Osteocyte (in vitro differentiated cells): ENCODE measurements around the gene INTS1. TPM values are rescaled to one million over a fixed set of nuclear protein-coding genes. Genes with fewer than 3 reads are reported as not detected.

Experiments used
- DNase-seq: peaks from one replicate; pipeline ENCODE4 v3.0.0; 2021; ENCODE audit warnings: mixed read lengths; ENCODE audit not compliant: unreplicated experiment; ENCODE audit errors: extremely low spot score
- H3K27ac Mint-ChIP-seq: one replicate; pipeline ENCODE4 v1.8.0; 2021; ENCODE audit warnings: mild to moderate bottlenecking, mixed read lengths; ENCODE audit not compliant: unreplicated experiment
- H3K27me3 Mint-ChIP-seq: one replicate; pipeline ENCODE4 v1.8.0; 2021; ENCODE audit warnings: mixed read lengths; ENCODE audit not compliant: unreplicated experiment
- H3K36me3 Mint-ChIP-seq: one replicate; pipeline ENCODE4 v1.8.0; 2021; ENCODE audit warnings: mixed read lengths; ENCODE audit not compliant: unreplicated experiment
- H3K4me1 Mint-ChIP-seq: one replicate; pipeline ENCODE4 v1.8.0; 2021; ENCODE audit warnings: mixed read lengths; ENCODE audit not compliant: unreplicated experiment
- H3K4me3 Mint-ChIP-seq: one replicate; pipeline ENCODE4 v1.8.0; 2021; ENCODE audit warnings: mild to moderate bottlenecking, moderate library complexity, mixed read lengths; ENCODE audit not compliant: unreplicated experiment
- H3K9me3 Mint-ChIP-seq: one replicate; pipeline ENCODE4 v1.8.0; 2021; ENCODE audit warnings: mixed read lengths; ENCODE audit not compliant: unreplicated experiment
- total RNA-seq: library from RNA; stranded (reverse); gene quantifications from 2 replicates; pipeline ENCODE4 v1.2.1, GENCODE V29; 2021
- TF ChIP-seq, protein P1 (sequence below): fragments of 200-600 bp; sonication (generic); IDR thresholded peaks from 2 replicates; pipeline ENCODE4 v1.5.0; 2021; ENCODE audit warnings: antibody characterized with exemption, mild to moderate bottlenecking, moderate library complexity

INTS1 gene
- total RNA-seq, 1 donor from 2014 or later, result 121 TPM

DNA sequence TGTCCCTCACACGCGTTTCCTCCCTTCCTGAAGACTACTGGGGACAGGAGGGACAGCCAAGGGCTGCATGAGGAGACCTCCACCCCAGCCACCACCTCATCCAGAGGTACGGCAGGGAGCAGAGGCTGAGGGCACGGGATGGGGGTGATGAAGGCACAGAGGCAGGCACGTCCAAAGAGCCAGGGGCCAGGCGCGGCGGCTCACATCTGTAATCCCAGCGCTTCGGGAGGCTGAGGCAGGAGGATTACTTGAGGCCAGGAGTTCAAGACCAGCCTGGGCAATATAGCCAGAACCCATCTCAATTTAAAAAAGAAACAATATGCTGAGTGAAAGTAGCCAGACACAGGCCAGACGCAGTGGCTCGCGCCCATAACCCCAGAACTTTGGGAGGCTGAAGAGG is 48.2 kb downstream of the INTS1 start:
- no peak overlapping the region for H3K4me3 Mint-ChIP-seq
- peak overlapping the region; percentile 31 for H3K27ac Mint-ChIP-seq
- peaks cover 71% of the 10 kb centered on the region for H3K4me1 Mint-ChIP-seq
- no peak for DNase-seq
- TF ChIP-seq, protein P1, sequence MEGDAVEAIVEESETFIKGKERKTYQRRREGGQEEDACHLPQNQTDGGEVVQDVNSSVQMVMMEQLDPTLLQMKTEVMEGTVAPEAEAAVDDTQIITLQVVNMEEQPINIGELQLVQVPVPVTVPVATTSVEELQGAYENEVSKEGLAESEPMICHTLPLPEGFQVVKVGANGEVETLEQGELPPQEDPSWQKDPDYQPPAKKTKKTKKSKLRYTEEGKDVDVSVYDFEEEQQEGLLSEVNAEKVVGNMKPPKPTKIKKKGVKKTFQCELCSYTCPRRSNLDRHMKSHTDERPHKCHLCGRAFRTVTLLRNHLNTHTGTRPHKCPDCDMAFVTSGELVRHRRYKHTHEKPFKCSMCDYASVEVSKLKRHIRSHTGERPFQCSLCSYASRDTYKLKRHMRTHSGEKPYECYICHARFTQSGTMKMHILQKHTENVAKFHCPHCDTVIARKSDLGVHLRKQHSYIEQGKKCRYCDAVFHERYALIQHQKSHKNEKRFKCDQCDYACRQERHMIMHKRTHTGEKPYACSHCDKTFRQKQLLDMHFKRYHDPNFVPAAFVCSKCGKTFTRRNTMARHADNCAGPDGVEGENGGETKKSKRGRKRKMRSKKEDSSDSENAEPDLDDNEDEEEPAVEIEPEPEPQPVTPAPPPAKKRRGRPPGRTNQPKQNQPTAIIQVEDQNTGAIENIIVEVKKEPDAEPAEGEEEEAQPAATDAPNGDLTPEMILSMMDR, result no peak
- H3K36me3 Mint-ChIP-seq, result no peaks in the 10 kb centered on the region
- no peaks in the 10 kb centered on the region for H3K9me3 Mint-ChIP-seq
- no peaks in the 10 kb centered on the region for H3K27me3 Mint-ChIP-seq

DNA sequence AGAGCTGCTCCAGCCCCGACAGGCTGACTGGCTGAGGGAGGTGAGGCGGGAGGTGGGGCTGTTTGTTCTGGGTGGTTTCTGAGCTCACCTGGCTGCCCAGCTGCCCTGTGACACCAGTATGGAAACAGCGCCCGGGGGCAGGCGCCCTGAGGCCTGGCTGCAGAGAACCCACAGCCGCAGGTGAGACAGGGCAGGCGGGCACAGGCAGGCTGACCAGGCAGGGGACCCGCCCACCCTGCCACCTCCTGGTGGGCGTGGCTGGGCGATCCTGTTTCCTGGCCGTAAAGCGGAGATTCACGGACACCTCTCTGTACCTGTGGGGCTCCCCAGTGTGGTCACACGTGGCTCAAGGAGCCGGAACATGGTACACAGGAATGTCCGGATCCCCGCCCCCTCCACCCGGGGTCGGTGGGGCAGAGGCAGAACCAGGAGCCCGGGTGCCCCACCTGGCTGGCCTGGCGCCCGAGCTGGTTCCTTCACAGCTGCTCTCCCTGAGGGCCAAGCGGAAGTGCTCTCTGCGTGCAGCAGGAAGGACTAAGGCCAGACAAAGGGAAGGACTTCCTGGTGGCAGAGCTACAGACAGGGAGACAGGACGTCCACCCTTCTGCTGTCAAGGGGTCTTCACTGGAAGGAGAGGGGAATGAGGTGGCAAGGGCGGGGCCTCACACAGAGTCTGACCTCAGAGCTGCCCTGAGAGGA is 48.8 kb downstream of the INTS1 start:
- TF ChIP-seq, protein P1, result no peak
- H3K4me3 Mint-ChIP-seq, result peak overlapping the region; percentile 18
- no peak overlapping the region for H3K27ac Mint-ChIP-seq
- no peaks in the 10 kb centered on the region for H3K36me3 Mint-ChIP-seq
- DNase-seq, result no peak
- peaks cover 73% of the 10 kb centered on the region for H3K4me1 Mint-ChIP-seq
- no peaks in the 10 kb centered on the region for H3K27me3 Mint-ChIP-seq
- no peaks in the 10 kb centered on the region for H3K9me3 Mint-ChIP-seq

- H3K36me3 Mint-ChIP-seq, result no peaks in the 10 kb centered on the region
- no peaks in the 10 kb centered on the region for H3K27me3 Mint-ChIP-seq
- peak overlapping the region; percentile 77 for H3K27ac Mint-ChIP-seq
- no peak overlapping the region for H3K4me3 Mint-ChIP-seq
- no peak for DNase-seq
- peaks cover 71% of the 10 kb centered on the region for H3K4me1 Mint-ChIP-seq
- TF ChIP-seq, protein P1, result no peak
- H3K9me3 Mint-ChIP-seq, result no peaks in the 10 kb centered on the region
Measured at GRCh38 chr7:1454542-1454941, 49.6 kb downstream of the INTS1 start.

- Mint-ChIP-seq H3K36me3 (no peaks in the 10 kb centered on the region), H3K4me1 (peaks cover 62% of the 10 kb centered on the region), H3K9me3 (no peaks in the 10 kb centered on the region), H3K27me3 (no peaks in the 10 kb centered on the region), H3K4me3 (peak overlapping the region; percentile 42), H3K27ac (peak overlapping the region; percentile 71)
- no peak for DNase-seq
- TF ChIP-seq, protein P1, result no peak
Measured at GRCh38 chr7:1452205-1452604, 52.0 kb downstream of the INTS1 start.

DNA sequence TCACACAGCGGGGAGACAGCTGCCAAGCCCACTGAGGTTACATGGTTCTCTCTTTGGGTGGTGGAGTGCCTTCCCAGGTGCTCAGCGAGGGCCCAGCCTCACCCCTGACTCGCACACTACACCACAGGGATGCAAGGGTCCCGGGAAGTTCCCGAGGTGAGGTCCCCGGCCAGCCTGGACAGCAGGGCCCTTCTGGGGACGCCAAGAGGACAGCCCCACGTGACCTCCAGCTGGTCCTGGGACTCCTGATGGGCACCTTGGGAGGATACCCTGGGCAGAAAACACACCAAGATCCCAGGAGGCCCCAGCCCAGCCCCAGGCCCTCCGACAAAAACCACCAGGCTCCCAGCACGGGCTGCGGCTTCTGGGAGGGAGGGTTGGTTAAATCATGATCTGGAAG is 53.2 kb downstream of the INTS1 start:
- DNase-seq, result no peak
- H3K27ac Mint-ChIP-seq, result no peak overlapping the region
- TF ChIP-seq, protein P1, result no peak
- no peaks in the 10 kb centered on the region for H3K27me3 Mint-ChIP-seq
- no peak overlapping the region for H3K4me3 Mint-ChIP-seq
- no peaks in the 10 kb centered on the region for H3K36me3 Mint-ChIP-seq
- H3K4me1 Mint-ChIP-seq, result peaks cover 53% of the 10 kb centered on the region
- no peaks in the 10 kb centered on the region for H3K9me3 Mint-ChIP-seq
